DOHH2 (cell line): ENCODE data around the gene KLF16.

ENCODE experiments used
- CTCF ChIP-seq: fragments of 200-600 bp; sonication (generic); IDR thresholded peaks from one replicate; pipeline ENCODE4 v1.5.1; 2014; ENCODE audit warnings: antibody characterized with exemption, mild to moderate bottlenecking, low read depth, low read length; ENCODE audit not compliant: poor library complexity, severe bottlenecking
- EZH2phosphoT487 ChIP-seq: fragments of 200-600 bp; sonication (generic); IDR thresholded peaks from 2 replicates; pipeline ENCODE4 v1.6.1; 2017; ENCODE audit warnings: borderline replicate concordance, mild to moderate bottlenecking, antibody characterized with exemption, low read length, moderate library complexity, mixed read lengths

GRCh38 chr19:1883784-1884183, 20.4 kb upstream of the KLF16 start:
- TF ChIP-seq CTCF = no peak
- no peak for TF ChIP-seq EZH2phosphoT487
